Hepatocyte (in vitro differentiated cells): Measurements from ENCODE around the gene TANC1. TPM values are rescaled to one million over a fixed set of nuclear protein-coding genes. Genes with fewer than 3 reads are reported as not detected.

ENCODE experiments used
- DNase-seq: peaks from one replicate; pipeline ENCODE4 v3.0.0-alpha.2; 2016; ENCODE audit warnings: low spot score
- H2AFZ ChIP-seq: fragments of 200-600 bp; sonication (generic); 2 replicates; pipeline ENCODE4 v1.6.0; 2016; ENCODE audit warnings: antibody characterized with exemption, mild to moderate bottlenecking
- H3K27ac ChIP-seq: fragments of 200-600 bp; sonication (generic); 2 replicates; pipeline ENCODE4 v1.5.1; 2016; ENCODE audit warnings: mild to moderate bottlenecking
- H3K27me3 ChIP-seq: fragments of 200-600 bp; sonication (generic); 2 replicates; pipeline ENCODE4 v1.6.1; 2016
- H3K36me3 ChIP-seq: fragments of 200-600 bp; sonication (generic); replicated peaks from 2 replicates; pipeline ENCODE4 v1.5.1; 2016; ENCODE audit warnings: low read depth; ENCODE audit not compliant: insufficient read depth
- H3K4me1 ChIP-seq: fragments of 200-600 bp; sonication (generic); 2 replicates; pipeline ENCODE4 v1.5.1; 2016; ENCODE audit warnings: mild to moderate bottlenecking, moderate library complexity; ENCODE audit not compliant: insufficient read depth
- H3K4me2 ChIP-seq: fragments of 200-600 bp; sonication (generic); 2 replicates; pipeline ENCODE4 v1.6.0; 2016
- H3K4me3 ChIP-seq: fragments of 200-600 bp; sonication (generic); 2 replicates; pipeline ENCODE4 v1.5.1; 2016; ENCODE audit warnings: mild to moderate bottlenecking
- H3K79me2 ChIP-seq: fragments of 200-600 bp; sonication (generic); 2 replicates; pipeline ENCODE4 v1.6.0; 2017; ENCODE audit warnings: mild to moderate bottlenecking
- H3K9me2 ChIP-seq: fragments of 200-600 bp; sonication (generic); replicated peaks from 2 replicates; pipeline ENCODE4 v1.6.0; 2017; ENCODE audit warnings: mild to moderate bottlenecking; ENCODE audit not compliant: insufficient read depth
- H3K9me3 ChIP-seq: fragments of 200-600 bp; sonication (generic); 2 replicates; pipeline ENCODE4 v1.5.1; 2016; ENCODE audit warnings: low read depth, mild to moderate bottlenecking
- H4K20me1 ChIP-seq: fragments of 200-600 bp; sonication (generic); 2 replicates; pipeline ENCODE4 v1.6.0; 2016; ENCODE audit warnings: mild to moderate bottlenecking; ENCODE audit not compliant: insufficient read depth, poor library complexity, severe bottlenecking
- CTCF ChIP-seq: fragments of 200-600 bp; sonication (generic); IDR thresholded peaks from 2 replicates; pipeline ENCODE4 v1.5.1; 2016; ENCODE audit warnings: antibody characterized with exemption, mild to moderate bottlenecking; ENCODE audit not compliant: poor library complexity
- EZH2 ChIP-seq: fragments of 200-600 bp; sonication (generic); IDR thresholded peaks from 2 replicates; pipeline ENCODE4 v1.6.1; 2016; ENCODE audit warnings: antibody characterized with exemption, mild to moderate bottlenecking, borderline replicate concordance
- EZH2phosphoT487 ChIP-seq: fragments of 200-600 bp; sonication (generic); IDR thresholded peaks from one replicate; pipeline ENCODE4 v1.6.1; 2018; ENCODE audit warnings: antibody characterized with exemption, mild to moderate bottlenecking, low read depth, moderate library complexity; ENCODE audit not compliant: unreplicated experiment, severe bottlenecking
- whole genome bisulfite sequencing: methylation state at CpG from one replicate; pipeline ENCODE4 v1.1.6; 2016; ENCODE audit warnings: low lambda C conversion rate; ENCODE audit errors: missing lambda C conversion rate; 5-methylcytosine and 5-hydroxymethylcytosine counted together
- polyA plus RNA-seq: library from polyadenylated mRNA; unstranded; fragments of >200 nt; fragmentation: Nextera tagmentation; extraction: Ambion mirVana; gene quantifications from 2 replicates; pipeline ENCODE4 v1.2.1, GENCODE V29; 2016
- total RNA-seq: library from RNA; depleted of rRNA; stranded (reverse); fragments of >200 nt; gene quantifications from 2 replicates; pipeline ENCODE4 v1.2.3, GENCODE V29; 2014

TANC1 gene
- total and polyA plus RNA-seq, 2 experiments from 2014 or later = 8.3 to 18.5 TPM

- TF ChIP-seq EZH2phosphoT487 (no peak), CTCF (no peak), EZH2 (no peak)
- no peak overlapping the region for H3K4me2 ChIP-seq
- 100% methylated on average over 1 of the region's 1 CpG for WGBS
- H3K79me2 ChIP-seq = no peaks in the 10 kb centered on the region
- no peak overlapping the region for H3K27ac ChIP-seq
- no peak for DNase-seq
- H3K36me3 ChIP-seq = no peaks in the 10 kb centered on the region
- no peaks in the 10 kb centered on the region for H3K9me3 ChIP-seq
- no peaks in the 10 kb centered on the region for H4K20me1 ChIP-seq
- no peaks in the 10 kb centered on the region for H3K27me3 ChIP-seq
- H2AFZ ChIP-seq = no peak overlapping the region
- no peaks in the 10 kb centered on the region for H3K9me2 ChIP-seq
- H3K4me3 ChIP-seq = no peak overlapping the region
- peaks cover 7% of the 10 kb centered on the region for H3K4me1 ChIP-seq
Observed at GRCh38 chr2:158958365-158958764, 10.1 kb upstream of the TANC1 start.

GRCh38 chr2:158960193-158960592 is 8.2 kb upstream of the TANC1 start:
- no peaks in the 10 kb centered on the region for H3K4me1 ChIP-seq
- TF ChIP-seq EZH2 (no peak), CTCF (no peak), EZH2phosphoT487 (no peak)

GRCh38 chr2:158962074-158962473 is 6.4 kb upstream of the TANC1 start:
- Histone ChIP-seq H2AFZ (no peak overlapping the region), H3K4me3 (no peak overlapping the region), H3K36me3 (no peaks in the 10 kb centered on the region), H3K79me2 (no peaks in the 10 kb centered on the region), H3K4me1 (peaks cover 4% of the 10 kb centered on the region), H3K27ac (no peak overlapping the region), H3K9me2 (no peaks in the 10 kb centered on the region), H4K20me1 (no peaks in the 10 kb centered on the region), H3K27me3 (no peaks in the 10 kb centered on the region), H3K4me2 (no peak overlapping the region), H3K9me3 (no peaks in the 10 kb centered on the region)
- 96% methylated on average over 1 of the region's 1 CpG for WGBS
- TF ChIP-seq EZH2phosphoT487 = no peak
- TF ChIP-seq CTCF = no peak
- no peak for TF ChIP-seq EZH2
- DNase-seq = no peak

More at GRCh38 chr2:158960193-158960592, 8.2 kb upstream of the TANC1 start:
- H3K27ac ChIP-seq = no peak overlapping the region
- H3K27me3 ChIP-seq = no peaks in the 10 kb centered on the region
- no peak overlapping the region for H2AFZ ChIP-seq
- H3K9me3 ChIP-seq = no peaks in the 10 kb centered on the region
- H3K36me3 ChIP-seq = no peaks in the 10 kb centered on the region
- H3K9me2 ChIP-seq = no peaks in the 10 kb centered on the region
- no peak for DNase-seq
- no peaks in the 10 kb centered on the region for H4K20me1 ChIP-seq
- H3K4me3 ChIP-seq = no peak overlapping the region
- H3K79me2 ChIP-seq = no peaks in the 10 kb centered on the region
- no peak overlapping the region for H3K4me2 ChIP-seq
- WGBS = 71% methylated on average over 2 of the region's 2 CpGs

- WGBS = 62% methylated on average over 3 of the region's 3 CpGs
- no peak for TF ChIP-seq EZH2
- TF ChIP-seq CTCF = no peak
- no peak for TF ChIP-seq EZH2phosphoT487
- Histone ChIP-seq H3K27me3 (no peaks in the 10 kb centered on the region), H2AFZ (no peak overlapping the region), H4K20me1 (no peaks in the 10 kb centered on the region), H3K36me3 (no peaks in the 10 kb centered on the region), H3K27ac (no peak overlapping the region), H3K4me2 (no peak overlapping the region), H3K79me2 (no peaks in the 10 kb centered on the region), H3K9me3 (no peaks in the 10 kb centered on the region), H3K9me2 (no peaks in the 10 kb centered on the region), H3K4me1 (peaks cover 8% of the 10 kb centered on the region), H3K4me3 (no peak overlapping the region)
- DNase-seq = no peak
Observed at GRCh38 chr2:158963071-158963470, 5.4 kb upstream of the TANC1 start.
